ENCODE measurements around the gene GCM1.
"Not testable (repeated sequence)": the region's sequence is repeated elsewhere in the genome, so short reads cannot be mapped to it uniquely, and the experiment has no call there.

The GCM1 gene, protein sequence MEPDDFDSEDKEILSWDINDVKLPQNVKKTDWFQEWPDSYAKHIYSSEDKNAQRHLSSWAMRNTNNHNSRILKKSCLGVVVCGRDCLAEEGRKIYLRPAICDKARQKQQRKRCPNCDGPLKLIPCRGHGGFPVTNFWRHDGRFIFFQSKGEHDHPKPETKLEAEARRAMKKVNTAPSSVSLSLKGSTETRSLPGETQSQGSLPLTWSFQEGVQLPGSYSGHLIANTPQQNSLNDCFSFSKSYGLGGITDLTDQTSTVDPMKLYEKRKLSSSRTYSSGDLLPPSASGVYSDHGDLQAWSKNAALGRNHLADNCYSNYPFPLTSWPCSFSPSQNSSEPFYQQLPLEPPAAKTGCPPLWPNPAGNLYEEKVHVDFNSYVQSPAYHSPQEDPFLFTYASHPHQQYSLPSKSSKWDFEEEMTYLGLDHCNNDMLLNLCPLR

GRCh38 chr6:53148684-53149083 is at the start of gene GCM1:
Gene GCM1 (minus strand): TSS chr6:53148841. CDS start chr6:53145632, 3,209 bp downstream.
- FAIRE-seq: no peak

DNA sequence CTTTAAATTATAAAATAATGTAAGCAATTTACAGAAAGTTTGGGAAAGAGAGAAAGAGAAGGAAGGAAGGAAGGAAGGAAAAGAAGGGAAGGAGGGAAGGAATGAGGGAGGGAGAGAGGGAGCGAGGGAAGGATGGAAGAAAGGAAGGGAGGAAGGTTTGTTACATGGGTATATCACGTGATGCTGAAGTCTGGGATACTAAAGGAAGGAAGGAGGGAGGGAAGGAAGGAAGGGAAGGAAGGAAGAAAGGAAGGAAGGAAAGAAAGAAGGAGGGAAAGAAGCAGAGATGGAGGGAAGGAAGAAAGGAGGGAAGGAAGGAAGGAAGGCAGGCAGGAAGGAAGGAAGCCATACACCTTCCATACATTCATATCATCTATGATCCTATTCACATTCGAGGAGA is 48.9 kb upstream of the GCM1 start:
- FAIRE-seq: no peak

DNA sequence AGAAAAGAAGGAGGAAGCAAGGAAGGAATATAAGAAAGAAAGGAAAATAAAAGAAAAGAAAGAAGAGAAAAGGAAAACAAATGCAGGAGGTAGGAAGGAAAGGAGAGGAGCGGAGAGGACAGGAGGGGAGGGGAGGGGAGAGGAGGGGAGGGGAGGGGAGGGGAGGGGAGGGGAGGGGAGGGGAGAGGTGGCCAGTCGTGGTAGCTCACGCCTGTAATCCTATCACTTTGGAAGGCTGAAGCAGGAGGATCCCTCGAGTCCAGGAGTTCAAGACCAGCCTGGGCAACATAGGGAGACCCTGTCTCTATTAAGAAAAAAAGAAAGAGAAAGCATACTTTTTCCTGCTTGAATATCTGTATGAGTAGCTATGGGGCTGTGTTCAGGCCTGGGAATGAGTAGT is 46.4 kb upstream of the GCM1 start:
- FAIRE-seq: no peak

DNA sequence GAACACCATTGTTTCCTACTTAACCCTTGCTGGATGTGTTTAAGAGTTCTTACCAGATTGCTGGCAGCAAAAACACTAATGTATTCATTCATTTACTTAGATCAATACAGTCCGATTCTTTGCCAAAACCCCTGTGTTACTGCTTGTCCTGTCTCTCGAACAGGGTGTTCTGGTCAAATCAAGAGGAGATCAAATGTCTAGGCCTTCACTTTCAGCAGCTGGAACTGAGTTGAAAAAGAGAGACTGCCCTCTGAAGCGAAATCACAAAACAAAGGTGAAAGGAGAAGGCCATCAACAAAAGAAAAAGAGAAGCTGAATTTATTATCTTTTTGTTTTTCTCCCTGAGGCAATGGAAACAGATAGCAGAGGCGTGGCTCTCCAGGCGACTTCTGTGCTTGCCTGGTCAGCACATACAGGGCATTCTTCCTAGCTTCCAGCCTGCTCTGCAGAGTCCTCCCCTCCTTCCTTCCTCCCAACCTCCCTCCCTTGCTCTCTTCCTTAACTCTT is 44.1 kb upstream of the GCM1 start:
- FAIRE-seq: no peak

DNA sequence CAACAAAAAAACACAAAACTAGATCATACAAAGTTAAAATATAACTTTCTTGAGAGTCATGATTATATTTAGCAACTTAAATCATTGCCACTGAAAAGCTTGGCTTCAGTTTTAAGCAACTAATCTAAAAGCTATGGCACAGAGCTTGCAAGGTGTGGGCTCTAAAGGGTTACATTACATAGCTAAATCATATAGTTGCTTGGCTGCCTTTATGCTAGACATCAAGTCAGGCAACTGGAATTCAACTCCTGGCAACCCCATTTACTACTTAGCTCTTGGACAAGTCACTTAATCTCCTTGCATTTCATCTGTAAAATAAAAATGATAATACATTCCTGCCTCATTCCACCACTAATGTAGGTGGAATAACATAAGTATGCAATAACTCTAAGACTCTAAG is 40.9 kb upstream of the GCM1 start:
- no peak for FAIRE-seq

- no peak for FAIRE-seq
These were observed 40.2 kb upstream of the GCM1 start for GRCh38 chr6:53188833-53189232.

DNA sequence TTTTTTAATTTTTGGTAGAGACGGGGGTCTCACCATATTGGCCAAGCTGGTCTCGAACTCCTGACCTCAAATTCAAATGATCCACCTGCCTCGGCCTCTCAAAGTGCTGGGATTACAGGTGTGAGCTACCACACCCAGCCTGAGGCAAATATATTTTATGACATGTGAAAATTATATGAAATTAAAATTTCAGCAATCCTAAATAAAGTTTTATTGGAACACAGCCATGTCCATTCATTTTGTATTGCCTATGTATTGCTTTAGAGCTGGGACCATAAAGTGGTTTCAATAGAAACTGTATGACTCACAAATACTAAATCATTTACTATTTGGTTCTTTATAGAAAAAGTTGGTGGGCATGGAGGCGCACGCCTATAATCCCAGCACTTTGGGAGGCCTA is 32.0 kb upstream of the GCM1 start:
- no peak for FAIRE-seq

DNA sequence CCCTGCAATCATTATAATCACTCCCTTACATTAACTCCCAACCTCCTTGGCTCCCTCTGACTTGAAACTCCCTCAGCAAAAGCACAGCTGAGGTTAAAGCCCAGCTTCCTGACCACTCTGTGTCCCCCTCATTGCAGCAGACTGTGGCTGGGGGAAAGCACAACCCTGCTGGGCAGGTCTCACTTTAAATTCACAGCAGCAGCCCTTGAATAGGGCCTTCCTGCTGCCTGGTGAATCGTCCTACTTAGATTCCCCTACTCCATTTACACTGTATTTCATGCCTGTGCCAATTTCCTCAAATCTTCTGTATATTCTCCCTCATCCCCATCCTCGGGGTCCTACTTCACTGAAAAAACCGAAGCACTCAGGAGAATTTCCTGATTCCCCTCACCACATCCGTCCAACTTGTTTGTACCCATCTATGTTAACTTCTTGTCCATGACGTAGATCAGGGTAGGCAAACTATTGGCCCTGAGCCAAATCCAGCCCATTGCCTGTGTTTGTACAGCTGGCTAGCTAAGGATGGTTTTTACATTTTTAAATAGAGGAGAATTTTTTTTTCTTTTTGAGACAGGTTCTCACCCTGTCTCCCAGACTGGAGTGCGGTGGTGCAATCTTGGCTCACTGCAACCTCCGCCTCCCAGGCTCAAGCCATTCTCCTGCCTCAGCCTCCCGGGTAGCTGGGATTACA is 31.5 kb upstream of the GCM1 start:
- no peak for FAIRE-seq

DNA sequence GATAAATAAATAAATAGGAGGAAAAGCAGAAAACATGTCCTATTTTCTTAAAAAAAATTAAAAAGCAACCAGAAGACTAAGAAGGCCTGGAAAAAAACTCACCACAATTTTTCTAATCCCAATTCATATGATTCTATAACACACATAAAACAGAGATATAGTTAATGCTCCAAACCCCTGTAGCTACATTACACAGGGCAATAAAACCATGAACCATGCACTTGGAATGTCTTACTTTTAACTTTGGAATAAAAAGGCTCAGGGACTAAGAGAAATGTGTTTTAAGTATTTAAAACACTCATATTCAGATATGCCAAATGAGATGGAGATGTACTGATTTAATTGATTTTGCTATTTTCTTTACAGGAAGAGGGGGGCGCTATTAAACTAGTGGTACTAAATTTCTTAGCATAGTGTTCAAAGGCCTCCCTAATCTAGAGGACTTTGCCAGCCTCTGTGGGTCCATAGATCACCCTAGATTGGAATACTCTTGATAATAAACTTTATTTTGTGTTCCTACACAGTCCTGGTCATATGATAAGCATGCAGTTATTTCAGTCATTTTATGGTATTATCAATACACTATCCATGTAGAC is 30.3 kb upstream of the GCM1 start:
- no peak for FAIRE-seq

DNA sequence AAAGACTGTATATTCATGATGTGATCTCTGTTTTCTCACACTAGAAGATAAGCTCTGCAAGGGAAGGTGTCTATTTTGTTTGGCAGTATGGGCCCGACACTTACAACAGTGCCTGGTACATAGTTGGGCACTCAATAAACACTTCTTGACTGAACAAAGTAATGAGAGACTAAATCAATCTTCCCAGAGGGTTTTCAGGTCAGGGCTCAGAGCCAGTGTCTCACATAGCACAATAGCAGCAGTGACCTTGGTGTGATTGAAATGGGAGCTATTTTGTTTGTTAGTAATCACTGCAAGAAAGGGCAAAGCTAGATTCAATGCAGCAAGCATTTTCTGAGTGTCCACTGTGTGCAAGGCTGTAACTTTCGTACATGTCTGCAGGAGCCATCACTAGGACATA is 26.4 kb upstream of the GCM1 start:
- no peak for FAIRE-seq

- FAIRE-seq: no peak
These were observed 23.8 kb upstream of the GCM1 start for GRCh38 chr6:53172468-53172803.

- FAIRE-seq: peak; percentile 4
These were observed 23.2 kb upstream of the GCM1 start for GRCh38 chr6:53171605-53172467.

DNA sequence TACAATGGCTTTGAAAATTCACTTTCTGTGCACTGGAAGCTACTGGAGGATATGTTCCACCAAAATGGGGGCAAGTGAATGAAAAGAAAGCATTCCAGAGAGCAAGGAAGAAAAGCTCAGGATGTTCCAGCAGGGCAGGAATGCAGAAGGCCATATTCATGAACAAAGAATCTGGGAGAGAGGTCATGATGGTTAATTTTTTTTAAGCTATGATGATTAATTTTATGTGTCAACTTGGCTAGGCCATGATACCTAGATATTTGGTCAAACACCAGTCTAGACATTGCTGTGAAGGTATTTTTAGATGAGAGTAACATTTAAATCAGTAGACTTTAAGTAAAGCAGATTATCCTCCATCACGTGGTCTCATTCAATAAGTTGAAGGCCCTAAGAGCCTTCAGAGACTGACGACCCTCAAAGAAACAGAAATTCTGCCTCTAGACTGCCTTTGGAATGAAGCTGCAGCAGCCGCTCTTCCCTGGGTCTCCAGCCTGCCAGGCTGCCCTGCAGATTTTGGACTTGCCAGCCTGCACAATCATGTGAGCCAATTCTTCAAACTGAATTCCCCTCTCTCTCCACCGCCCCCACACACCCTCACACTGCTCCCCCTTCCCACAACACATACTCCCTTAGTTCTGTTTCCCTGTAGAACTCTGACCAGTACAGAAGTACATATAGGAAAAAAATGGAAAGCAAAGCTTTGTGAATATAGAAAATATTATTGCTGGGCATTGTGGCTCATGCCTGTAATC is 20.1 kb upstream of the GCM1 start:
- no peak for FAIRE-seq

- no peak for FAIRE-seq
These were observed 16.7 kb upstream of the GCM1 start for GRCh38 chr6:53165293-53165692.

DNA sequence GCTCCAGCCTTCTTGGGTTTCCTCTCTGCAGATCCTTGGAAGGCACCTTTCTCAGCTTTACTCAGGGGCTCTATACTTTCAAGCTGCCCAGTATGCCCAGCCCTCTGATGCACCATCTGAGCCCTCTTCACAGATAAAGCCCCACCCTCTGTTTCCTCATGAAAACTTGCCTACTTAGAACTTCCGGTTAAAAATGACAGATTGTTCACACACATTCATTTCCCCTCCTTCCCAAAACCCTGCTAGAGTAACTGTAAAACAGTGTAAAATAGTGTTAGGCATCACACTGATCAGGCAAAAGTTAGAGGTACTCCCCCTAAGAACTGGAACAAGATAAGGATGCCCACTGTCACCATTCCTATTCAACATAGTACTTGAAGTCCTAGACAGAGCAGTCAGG is 14.0 kb upstream of the GCM1 start:
- no peak for FAIRE-seq

- no peak for FAIRE-seq
These were observed 12.9 kb upstream of the GCM1 start for GRCh38 chr6:53161481-53162009.

DNA sequence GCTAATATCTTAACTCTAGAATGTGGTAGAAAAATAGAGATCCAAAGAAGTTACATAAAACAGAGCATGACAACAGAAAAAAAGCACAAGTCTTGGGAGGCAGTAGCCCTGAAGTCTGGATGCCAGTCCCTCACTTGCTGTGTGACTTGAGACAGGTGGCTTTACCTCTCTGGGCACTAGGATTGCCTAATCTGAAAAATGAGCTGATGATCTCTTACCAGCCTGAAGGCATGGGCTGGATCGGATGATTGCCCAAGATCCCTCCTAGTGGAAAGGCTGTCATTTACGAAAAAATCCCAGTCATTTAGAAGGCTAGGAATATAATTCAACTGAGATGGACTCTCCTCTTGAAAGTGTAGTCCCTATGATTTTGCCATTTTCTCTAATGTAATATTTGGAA is 10.9 kb upstream of the GCM1 start:
- FAIRE-seq: no peak

GRCh38 chr6:53158076-53158475 is 9.4 kb upstream of the GCM1 start:
- not testable (repeated sequence) for FAIRE-seq

DNA sequence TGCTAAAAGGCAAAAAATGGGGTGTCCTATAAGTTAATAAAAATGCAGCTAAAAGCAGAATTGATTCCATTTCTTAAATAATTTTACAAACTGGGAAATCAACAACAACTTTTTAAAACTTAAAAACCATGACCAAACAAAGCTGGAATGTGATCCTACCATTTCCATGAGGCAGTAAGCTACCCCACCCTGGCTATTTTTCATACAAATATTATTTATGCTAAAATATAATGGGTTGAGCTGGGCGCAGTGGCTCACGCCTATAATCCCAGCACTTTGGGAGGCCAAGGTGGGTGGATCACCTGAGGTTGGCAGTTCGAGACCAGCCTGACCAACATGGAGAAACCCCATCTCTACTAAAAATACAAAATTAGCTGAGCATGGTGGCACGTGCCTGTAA is 6.6 kb upstream of the GCM1 start:
- FAIRE-seq: not testable (repeated sequence)

DNA sequence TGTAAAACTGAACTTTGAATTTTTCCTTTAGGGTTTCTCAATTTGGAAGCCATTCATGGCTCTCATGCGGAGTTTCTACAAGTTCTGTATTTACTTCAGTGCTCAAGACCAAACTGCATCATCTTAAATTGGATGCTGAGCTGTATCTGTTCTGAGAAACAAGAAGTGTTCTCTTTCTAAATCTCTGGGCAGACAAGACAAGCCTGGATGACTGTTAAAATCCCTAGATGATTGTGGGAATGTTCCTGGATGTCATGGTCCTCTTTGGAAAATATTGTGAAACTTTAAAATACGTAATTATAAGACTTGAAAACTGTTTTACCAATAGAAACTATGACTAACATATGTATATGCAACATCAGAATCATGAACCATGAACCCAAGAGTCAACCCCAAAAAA is 6.2 kb upstream of the GCM1 start:
- FAIRE-seq: no peak

DNA sequence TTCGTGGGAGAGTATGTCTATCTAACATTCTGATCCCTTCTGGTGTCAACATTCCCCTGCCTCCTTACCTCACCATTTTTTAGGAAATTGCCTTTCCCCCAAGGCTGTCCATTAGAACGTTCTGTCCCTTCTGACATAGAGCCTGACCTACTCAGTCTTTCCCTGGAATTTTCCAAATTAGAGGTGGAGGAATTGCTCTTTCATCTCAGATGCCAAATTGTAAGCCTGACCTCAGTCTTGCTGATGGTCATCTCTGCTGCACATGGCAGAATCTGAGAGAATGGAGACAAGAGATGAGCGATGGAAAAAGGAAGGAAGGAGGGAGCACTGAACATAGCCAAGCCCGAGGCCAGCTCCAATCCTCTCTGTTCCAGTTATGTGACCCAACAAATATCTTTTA is 5.4 kb upstream of the GCM1 start:
- no peak for FAIRE-seq

- FAIRE-seq: no peak
These were observed 3.9 kb upstream of the GCM1 start for GRCh38 chr6:53152576-53152975.

Data from endometrium (tissue), 2 donors.